ENCODE results near the gene ADAM33. TPM values are rescaled to one million over a fixed set of nuclear protein-coding genes. Genes with fewer than 3 reads are reported as not detected.

Gene ADAM33
- polyA plus RNA-seq, 2 of the 4 experiments (the other 2 are of a cell fraction): 0.08 to 0.14 TPM

GRCh38 chr20:3705491-3705969, 23.7 kb upstream of the ADAM33 start:
- ChIA-PET POLR2A (no interaction called here), CTCF (interaction anchor here (1.2 to 72.1 kb wide), 4 partner anchors 27 to 113 kb away, joined by 3 to 2233 read pairs (median 1118); partner anchors contain the start of genes ADAM33, ADISSP, GFRA4 and HSPA12B)
- FAIRE-seq: no peak
- Histone ChIP-seq H3K4me3 (no peak overlapping the region), H3K4me1 (no peaks in the 10 kb centered on the region), H3K27ac (no peak overlapping the region), H3K9me3 (no peaks in the 10 kb centered on the region), H3K4me2 (no peak overlapping the region)
- TF ChIP-seq HOXA7 (CRISPR knock-in tag; IDR thresholded peaks at IDR 0.05) (no peak), ZC3H11A (IDR thresholded peaks at IDR 0.05) (no peak), EP300 (IDR thresholded peaks at IDR 0.05) (no peak), RAD21 (conservative IDR thresholded peaks at IDR 0.05 in 1 of 2, IDR thresholded peaks at IDR 0.05 in 1 of 2) (no peak), ELK1 (IDR thresholded peaks at IDR 0.05; ENCODE audit: low read depth, low read length) (no peak), TP53 (CRISPR knock-in tag; IDR thresholded peaks at IDR 0.05) (no peak), EHF (CRISPR knock-in tag; IDR thresholded peaks at IDR 0.05) (no peak), JUNB (IDR thresholded peaks at IDR 0.05) (no peak), RCOR1 (IDR thresholded peaks at IDR 0.05; ENCODE audit: low read depth, low read length) (no peak), CHD2 (IDR thresholded peaks at IDR 0.05; ENCODE audit: low read length, partially characterized antibody) (no peak), GATA3 (IDR thresholded peaks at IDR 0.05; ENCODE audit: borderline replicate concordance) (no peak), HOXB13 (CRISPR knock-in tag; IDR thresholded peaks at IDR 0.05; ENCODE audit: low read depth) (no peak), CBX2 (IDR thresholded peaks at IDR 0.05; ENCODE audit: borderline replicate concordance, low read depth) (no peak), NR3C1 (IDR thresholded peaks at IDR 0.05) (no peak), FOXS1 (CRISPR knock-in tag; IDR thresholded peaks at IDR 0.05) (no peak), HES2 (IDR thresholded peaks at IDR 0.05) (no peak), BCL3 (IDR thresholded peaks at IDR 0.05) (no peak)
- WGBS (ENCODE audit: missing lambda C conversion rate): 64% methylated on average over 13 of the region's 14 CpGs
- no peak for DNase-seq (ENCODE audit: low read depth in 1 of 2, low spot score in 1 of 2)
- 0 out of 6 replicates have a peak, but pooled peaks of 1 of the 2 experiments have one; percentile 20 for ATAC-seq

GRCh38 chr20:3704087-3704486, 22.3 kb upstream of the ADAM33 start:
- H3K4me1 ChIP-seq: no peaks in the 10 kb centered on the region
- DNase-seq (ENCODE audit: low read depth in 1 of 2, low spot score in 1 of 2) (no peak), FAIRE-seq (no peak), ATAC-seq (no peak)
- no peak overlapping the region for H3K27ac ChIP-seq
- TF ChIP-seq ZSCAN20 (CRISPR knock-in tag; IDR thresholded peaks at IDR 0.05) (no peak), ATOH8 (CRISPR knock-in tag; IDR thresholded peaks at IDR 0.05; ENCODE audit: low read depth) (no peak), CHD4 (IDR thresholded peaks at IDR 0.05; ENCODE audit: borderline replicate concordance) (no peak), HMGXB4 (CRISPR knock-in tag; IDR thresholded peaks at IDR 0.05; ENCODE audit: borderline replicate concordance) (no peak), KDM5A (IDR thresholded peaks at IDR 0.05) (no peak), POLR2A (IDR thresholded peaks at IDR 0.05; ENCODE audit: low read length) (no peak), PHF8 (IDR thresholded peaks at IDR 0.05; ENCODE audit: borderline replicate concordance, low read depth) (no peak), MAX (IDR thresholded peaks at IDR 0.05) (no peak), CBX2 (IDR thresholded peaks at IDR 0.05; ENCODE audit: borderline replicate concordance, low read depth) (no peak), HOXB13 (CRISPR knock-in tag; IDR thresholded peaks at IDR 0.05; ENCODE audit: low read depth) (no peak), CTCF (IDR thresholded peaks at IDR 0.05) (no peak), ESRRA (IDR thresholded peaks at IDR 0.05; ENCODE audit: borderline replicate concordance, low read length) (no peak), PBX3 (IDR thresholded peaks at IDR 0.05) (no peak), SREBF2 (IDR thresholded peaks at IDR 0.05) (no peak)
- POLR2A ChIA-PET: no interaction called here
- H3K9me3 ChIP-seq: no peaks in the 10 kb centered on the region
- no peak overlapping the region for H3K4me2 ChIP-seq
- H3K4me3 ChIP-seq: no peak overlapping the region
- 14% methylated on average over 5 of the region's 5 CpGs for WGBS (ENCODE audit: missing lambda C conversion rate)
- CTCF ChIA-PET: interaction anchor here (1.0 to 72.1 kb wide), 4 partner anchors 26 to 114 kb away, joined by 3 to 2233 read pairs (median 1118); partner anchors contain the start of genes ADAM33, ADISSP, CENPB and GFRA4

Measured in A549 (cell line).